Right lobe of liver (tissue), 6 donors: ENCODE measurements around the gene RAB3GAP1. TPM values are rescaled to one million over a fixed set of nuclear protein-coding genes. Genes with fewer than 3 reads are reported as not detected.

Experiments
- ATAC-seq, 4 donors: fragments of 200-7000 bp; cut with Tn5 transposase; one replicate each; pipeline ENCODE4 v1.9.1; 2020; ENCODE audit warnings: mild to moderate bottlenecking in 4 of 4, moderate library complexity in 4 of 4
- DNase-seq, 3 donors: peaks; one replicate each; pipeline ENCODE4 v3.0.0-alpha.2; 2020
- H3K27ac ChIP-seq, 3 donors: fragments of 200-600 bp; one replicate each; pipeline ENCODE4 v1.8.0; 2022
- H3K27me3 ChIP-seq, 2 donors: fragments of 200-600 bp; one replicate each; pipeline ENCODE4 v1.8.0; 2022
- H3K36me3 ChIP-seq, 4 donors: fragments of 200-600 bp; sonication (generic) in 1 of 4; one replicate each; pipeline versions ENCODE4 v1.5.1 to v1.8.0; 2017 to 2022; ENCODE audit warnings: control low read depth in 1 of 4
- H3K4me1 ChIP-seq, 4 donors: fragments of 200-600 bp; sonication (generic) in 1 of 4; one replicate each; pipeline versions ENCODE4 v1.5.1 to v1.8.0; 2017 to 2022; ENCODE audit warnings: control low read depth in 1 of 4
- H3K4me3 ChIP-seq, 3 donors: fragments of 200-600 bp; one replicate each; pipeline ENCODE4 v1.8.0; 2022
- H3K9me3 ChIP-seq, 4 donors: fragments of 200-600 bp; sonication (generic) in 1 of 4; one replicate each; pipeline versions ENCODE4 v1.5.1 to v1.8.0; 2017 to 2022; ENCODE audit warnings: control low read depth in 1 of 4
- CTCF ChIP-seq, 4 donors: fragments of 200-600 bp in 3 of 4; fragments of 450-650 bp in 1 of 4; IDR thresholded peaks; one replicate each; pipeline versions ENCODE4 v1.5.1 to v1.8.0; 2016 to 2022; ENCODE audit warnings: antibody characterized with exemption in 4 of 4, mild to moderate bottlenecking in 2 of 4
- POLR2A ChIP-seq: fragments of 450-650 bp; IDR thresholded peaks from one replicate; pipeline ENCODE4 v1.6.1; 2017; ENCODE audit warnings: antibody characterized with exemption, mild to moderate bottlenecking
- WGBS: methylation state at CpG from one replicate; pipeline ENCODE4 v1.1.6; 2018; ENCODE audit warnings: low coverage, low lambda C conversion rate; ENCODE audit not compliant: insufficient coverage; ENCODE audit errors: missing lambda C conversion rate; 5-methylcytosine and 5-hydroxymethylcytosine counted together
- intact Hi-C, 2 donors: fragments of 100-400 bp; cut with DNase I; formaldehyde crosslinking; loops; one replicate each; pipeline versions ENCODE4 v1.11.2 to v1.14.1; 2022
- long read RNA-seq: library from polyadenylated mRNA; unstranded; transcript quantifications from one replicate; pipeline ENCODE4 v2.0.0, GENCODE V29; 2019
- total RNA-seq, 6 experiments: library from RNA; depleted of rRNA in 2 of 6; stranded (reverse); fragments of >200 nt in 2 of 6; fragmentation: NEBNext Ultra II Directional in 3 of 6; extraction: Animal tissue kit (Norgen Biotek cat#: 25700) in 3 of 6; gene quantifications; one replicate each; pipeline versions ENCODE4 v1.1.0 to v1.2.4, GENCODE V29; 2016 to 2023
- donor health status: DM: no; HTN: yes; CAD: no.
- donor health status: DM: no; HTN: no; CAD: no.
- donor health status: DM: no; HTN: no; CAD: no.
- donor health status: DM: no; HTN: yes; CAD: no.
- donor health status: DM: no; HTN: yes; CAD: no.

RAB3GAP1 gene
- 10 to 100 TPM; 13.9 to 17.8 (median 15.9) TPM for total RNA-seq
- long read RNA-seq, partial matches to known transcripts, result 3 of 3 reads
- long read RNA-seq, other reads (novel, unspliced or antisense), result 0 of 3 reads

DNA sequence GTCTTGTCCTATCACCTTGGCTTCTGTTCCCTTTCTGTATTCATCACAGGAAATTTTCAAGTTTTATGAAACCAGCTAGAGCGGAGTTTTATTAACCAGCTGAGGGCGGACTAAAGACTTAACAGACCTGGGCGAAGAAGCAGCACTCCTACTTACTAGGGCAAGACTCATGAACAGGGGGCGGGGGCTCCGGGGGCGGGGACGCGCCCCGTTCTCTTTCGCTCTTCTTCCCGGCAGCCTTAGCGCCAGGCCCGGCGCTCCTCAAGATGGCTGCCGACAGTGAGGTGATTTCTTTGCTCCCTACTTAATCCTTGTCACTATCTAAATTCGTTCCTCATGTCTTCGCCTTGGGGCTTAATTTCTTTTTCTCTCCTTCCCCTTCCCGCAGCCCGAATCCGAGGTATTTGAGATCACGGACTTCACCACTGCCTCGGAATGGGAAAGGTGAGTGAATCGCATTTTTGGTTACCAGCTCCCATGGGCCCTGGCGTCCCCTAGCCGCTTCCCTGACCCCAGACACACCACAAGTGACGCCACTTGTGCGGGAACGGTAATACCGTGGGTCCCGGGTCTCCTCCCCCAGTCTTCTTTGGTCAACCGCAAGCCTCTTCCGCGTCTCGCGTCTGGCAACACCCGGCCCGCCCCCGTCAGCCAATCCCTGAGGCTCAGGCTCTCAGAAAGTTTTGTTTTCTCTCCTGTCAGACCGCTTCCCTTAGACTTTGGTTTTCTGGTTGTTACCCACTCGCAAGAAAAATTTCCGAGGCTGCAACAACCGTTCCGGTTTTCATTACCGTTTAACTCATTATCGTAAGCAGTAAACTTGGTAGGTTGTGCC lies at the start of gene RAB3GAP1:
Gene RAB3GAP1 (plus strand): TSS at position 251 of the 835 bp plus-strand sequence. CDS start 16 bp downstream, at position 267.
- Histone ChIP-seq H3K4me1 (peaks cover 0 to 20% (median 4%) of the 10 kb centered on the region in 4 donors), H3K4me3 (peak within 1 kb of the TSS; percentile 62 to 92 (median 90)), H3K27ac (peak within 1 kb of the TSS; percentile 91 to 95 (median 94)), H3K27me3 (no peaks in the 10 kb centered on the region), H3K36me3 (no peaks in the 10 kb centered on the region), H3K9me3 (no peaks in the 10 kb centered on the region)
- peak; percentile 94 to 96 (median 94) for ATAC-seq
- under 1% methylated on average over 35 of the region's 45 CpGs for WGBS
- intact Hi-C loops, result no loop called here
- TF ChIP-seq CTCF (IDR thresholded peaks at IDR 0.05) (no peak), POLR2A (peak; percentile 48)
- peak; percentile 80 to 84 (median 81) for DNase-seq

- Histone ChIP-seq H3K4me3 (no peak overlapping the region), H3K27me3 (peaks cover 0 to 3% of the 10 kb centered on the region in 2 donors), H3K4me1 (no peaks in the 10 kb centered on the region), H3K36me3 (no peaks in the 10 kb centered on the region), H3K27ac (no peak overlapping the region), H3K9me3 (no peaks in the 10 kb centered on the region)
- ATAC-seq (no peak), DNase-seq (no peak)
- TF ChIP-seq POLR2A (no peak), CTCF (IDR thresholded peaks at IDR 0.05) (no peak)
- WGBS, result 50% methylated on average over 1 of the region's 4 CpGs
- intact Hi-C loops, result loop anchor here in 1 of 2 donors (10.0 kb wide), 1 partner anchor 712 kb away; no protein-coding TSS in a partner anchor
These were observed 49.3 kb upstream of the RAB3GAP1 start for GRCh38 chr2:135002836-135003235.

DNA sequence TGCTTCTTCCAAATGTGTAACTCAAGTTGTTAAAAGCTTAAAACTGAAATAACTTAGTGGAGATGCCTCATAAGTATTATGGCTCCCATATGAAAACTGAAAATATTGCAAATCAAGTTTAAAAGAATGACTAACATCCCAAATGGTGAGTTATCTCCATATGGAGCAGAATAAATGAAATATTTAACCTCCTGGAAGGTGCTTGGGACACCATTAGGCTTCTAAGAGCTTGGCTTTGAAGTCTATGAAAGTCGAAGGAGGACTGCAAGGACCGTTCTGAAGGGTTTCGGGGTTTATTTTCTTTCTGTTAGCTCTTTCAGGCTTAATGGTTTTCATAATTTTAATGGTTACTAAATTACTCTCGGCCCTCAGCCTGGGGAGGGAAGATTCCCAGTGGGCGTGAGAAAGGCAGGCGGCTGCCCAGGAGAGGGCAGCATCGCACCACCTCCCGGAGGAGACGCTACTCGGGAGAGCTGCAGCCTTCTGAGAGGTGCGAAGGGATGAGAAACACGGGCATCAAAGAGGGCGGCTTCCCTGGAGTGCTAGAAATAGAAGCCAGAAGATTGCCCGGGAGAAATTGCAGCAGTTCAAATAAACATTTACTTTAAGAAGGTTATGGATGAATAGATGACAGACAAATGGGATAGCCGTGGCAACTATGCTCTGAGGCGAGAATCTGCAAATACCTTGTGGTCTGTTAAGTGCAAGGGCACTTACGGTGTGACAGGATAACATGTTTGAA lies 47.9 kb upstream of the RAB3GAP1 start:
- WGBS, result 8% methylated on average over 17 of the region's 17 CpGs
- H3K36me3 ChIP-seq, result no peaks in the 10 kb centered on the region
- H3K9me3 ChIP-seq, result no peaks in the 10 kb centered on the region
- H3K4me3 ChIP-seq, result no peak overlapping the region
- H3K4me1 ChIP-seq, result no peaks in the 10 kb centered on the region
- intact Hi-C loops, result loop anchor here in 1 of 2 donors (10.0 kb wide), 1 partner anchor 711 kb away; no protein-coding TSS in a partner anchor
- TF ChIP-seq CTCF (IDR thresholded peaks at IDR 0.05) (peak; percentile 81 to 97 (median 94)), POLR2A (no peak)
- DNase-seq, result peak; percentile 73 to 80 (median 78)
- H3K27ac ChIP-seq, result no peak overlapping the region
- ATAC-seq, result peak; percentile 100
- H3K27me3 ChIP-seq, result peaks cover 0 to 3% of the 10 kb centered on the region in 2 donors

DNA sequence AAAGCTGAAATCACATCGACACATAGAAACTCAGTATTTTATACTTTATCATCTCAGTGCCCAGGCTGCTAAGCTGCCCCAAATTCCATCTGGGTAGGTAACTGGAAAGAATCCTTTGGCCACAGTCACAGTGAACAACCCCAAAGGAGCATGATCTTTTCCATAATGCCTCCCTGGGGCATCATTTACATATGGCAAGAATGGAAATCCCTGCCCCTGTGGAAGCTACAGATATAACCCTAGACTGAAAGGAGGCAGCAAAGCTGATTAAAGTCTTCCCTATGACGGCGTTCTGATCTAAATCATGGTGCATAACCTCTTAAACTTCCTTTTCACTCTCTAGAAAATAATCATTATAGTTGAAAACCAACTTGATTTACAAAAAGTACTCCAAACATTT lies 46.3 kb upstream of the RAB3GAP1 start:
- 37% methylated on average over 2 of the region's 3 CpGs for WGBS
- H3K27me3 ChIP-seq, result peaks cover 0 to 3% of the 10 kb centered on the region in 2 donors
- no peaks in the 10 kb centered on the region for H3K36me3 ChIP-seq
- DNase-seq (no peak), ATAC-seq (no peak)
- no peak overlapping the region for H3K4me3 ChIP-seq
- no peaks in the 10 kb centered on the region for H3K4me1 ChIP-seq
- TF ChIP-seq CTCF (IDR thresholded peaks at IDR 0.05), result no peak
- no peak for TF ChIP-seq POLR2A
- no peak overlapping the region for H3K27ac ChIP-seq
- no peaks in the 10 kb centered on the region for H3K9me3 ChIP-seq
- intact Hi-C loops, result loop anchor here in 1 of 2 donors (10.0 kb wide), 1 partner anchor 709 kb away; no protein-coding TSS in a partner anchor
